Brain pericyte (primary cell): ENCODE measurements around the gene C3orf52.

ENCODE experiments used
- DNase-seq: peaks from one replicate; pipeline ENCODE4 v3.0.0-alpha.2; 2012; ENCODE audit warnings: low read depth, low spot score

Gene C3orf52

DNA sequence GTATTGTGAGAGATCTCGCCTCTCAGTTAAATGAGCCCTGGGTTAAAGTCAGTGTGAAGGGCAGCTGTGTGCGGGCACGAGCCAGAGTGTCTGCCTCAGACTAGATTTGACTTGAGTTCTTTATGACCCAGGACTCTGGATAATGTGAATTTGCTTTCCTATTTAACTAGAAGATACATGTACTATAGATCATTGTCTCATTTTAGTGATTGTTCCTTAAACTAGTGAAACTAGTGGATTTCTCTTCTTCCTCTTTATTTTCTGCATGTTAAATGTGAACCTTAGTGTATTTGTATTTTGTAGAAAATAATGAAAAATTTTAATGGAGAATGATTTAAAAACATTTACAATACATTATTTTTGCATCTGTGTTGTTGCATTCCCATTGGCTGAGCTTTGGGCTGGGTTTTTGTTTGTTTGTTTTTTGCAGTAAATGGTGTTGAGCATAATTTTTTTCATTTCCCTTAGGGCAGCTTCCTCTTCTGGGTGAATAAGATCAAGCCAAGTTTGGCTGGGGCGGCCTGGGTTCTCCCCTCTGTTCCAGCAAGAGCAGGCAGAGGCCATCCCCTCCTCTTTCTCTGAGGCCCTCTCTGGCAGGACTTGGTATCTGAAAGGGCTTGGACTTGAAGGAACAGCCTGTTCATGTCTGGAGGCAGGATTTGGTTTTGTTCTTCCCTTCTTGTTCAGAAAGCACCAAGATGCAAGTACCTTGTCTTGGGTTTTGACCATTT lies 31.8 kb downstream of the C3orf52 start:
- DNase-seq, result no peak

DNA sequence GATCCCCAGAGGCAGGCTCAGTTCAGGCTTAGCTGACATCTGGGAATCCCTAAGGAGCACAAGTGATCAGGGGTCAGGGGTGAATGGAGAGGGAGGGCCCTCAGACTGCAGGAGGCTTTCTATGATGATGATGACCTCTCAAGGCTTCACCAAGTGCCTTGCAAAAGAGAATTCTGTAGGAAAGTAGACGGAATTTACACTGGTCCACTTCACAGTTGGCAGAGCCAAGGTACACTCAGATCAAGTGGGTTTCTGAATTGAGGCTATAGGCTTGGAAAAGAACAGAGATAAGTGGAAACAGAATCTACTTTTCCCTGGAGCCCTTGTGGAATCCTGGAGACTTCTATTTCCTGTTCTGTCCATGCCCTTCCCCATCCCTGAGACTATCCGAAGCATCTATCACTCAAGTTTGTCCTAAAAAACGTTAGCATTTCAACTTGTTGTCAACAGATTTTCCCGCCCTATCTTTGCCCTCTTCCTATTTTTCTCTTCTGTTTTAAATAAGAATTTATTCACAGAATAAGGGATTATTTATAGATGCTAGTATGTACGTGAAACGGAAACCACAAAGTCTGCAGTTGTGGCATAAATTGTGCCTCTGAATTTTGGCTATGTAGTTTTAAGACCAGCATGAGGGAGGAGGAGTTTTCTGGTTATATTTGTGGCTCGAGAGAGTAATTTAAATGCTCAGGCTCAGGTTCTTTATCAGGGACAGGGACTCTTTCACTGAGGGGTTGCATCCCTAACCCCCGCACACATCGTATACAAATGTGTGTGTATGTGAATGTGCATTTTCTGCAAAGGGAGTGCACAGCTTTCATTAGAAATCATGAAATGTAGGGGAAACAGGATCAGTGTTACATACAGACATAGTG lies 34.0 kb downstream of the C3orf52 start:
- DNase-seq, result no peak

DNA sequence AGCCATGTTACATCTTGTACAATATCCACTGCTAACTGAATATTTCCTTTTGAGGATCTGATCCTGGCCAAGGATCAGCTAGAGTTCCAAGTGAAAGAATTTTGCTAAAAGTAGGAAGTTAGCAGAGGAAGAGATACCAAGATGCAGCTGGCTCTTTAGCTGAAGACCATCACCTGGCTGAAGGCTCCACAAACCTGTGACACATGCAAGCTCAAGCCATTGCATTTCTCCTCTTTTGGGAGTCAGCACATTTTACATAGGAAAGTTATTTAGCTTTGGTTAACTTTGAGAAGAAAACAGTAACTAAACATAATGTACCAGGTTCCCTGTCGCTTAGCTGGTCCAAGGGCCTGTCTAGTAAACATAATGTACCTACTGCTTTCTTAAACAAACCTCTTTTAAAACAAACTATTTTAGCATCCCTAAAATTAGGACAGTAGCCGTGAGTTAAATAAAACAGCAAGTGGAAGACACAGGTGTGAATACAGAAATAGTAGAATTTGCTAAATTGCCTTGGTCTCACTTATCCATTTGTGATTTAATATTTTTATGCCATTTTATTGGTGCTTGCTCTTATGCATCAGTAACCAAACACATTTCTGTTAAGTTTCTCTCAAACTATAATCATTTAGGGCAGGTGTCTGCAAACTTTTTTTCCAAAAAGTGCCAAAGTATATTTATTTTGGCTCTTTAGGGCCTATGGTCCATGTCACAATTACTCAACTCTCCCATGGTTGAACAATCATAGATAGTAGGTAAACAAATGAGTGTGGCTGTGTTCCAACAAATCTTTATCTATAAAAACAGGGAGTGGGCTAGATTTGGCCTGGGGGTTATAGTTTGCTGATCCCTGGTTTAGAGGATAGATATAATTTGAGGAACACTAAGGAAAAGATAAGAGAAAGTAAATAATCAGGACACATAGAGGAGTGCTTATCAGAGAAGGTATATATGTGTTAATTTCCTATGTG lies 35.7 kb downstream of the C3orf52 start:
- no peak for DNase-seq

DNA sequence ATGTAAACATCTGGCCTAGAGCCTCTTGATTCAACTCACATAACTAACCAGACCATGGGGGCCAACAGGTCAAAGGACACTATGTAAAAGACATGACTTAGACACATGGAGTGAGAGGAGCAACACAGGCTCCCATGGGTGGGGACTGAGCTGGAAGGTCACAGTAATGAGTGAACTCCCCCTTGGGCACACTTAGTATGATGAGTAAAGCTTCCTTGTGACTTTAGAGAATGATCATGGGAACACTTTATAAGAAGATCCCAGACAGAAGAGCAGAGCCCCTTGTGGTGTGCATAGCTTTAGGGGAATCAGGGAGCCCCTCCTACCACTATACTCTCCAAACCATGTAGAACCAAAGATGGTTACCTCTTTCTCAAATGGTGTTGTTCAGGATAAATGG lies 36.7 kb downstream of the C3orf52 start:
- no peak for DNase-seq

DNA sequence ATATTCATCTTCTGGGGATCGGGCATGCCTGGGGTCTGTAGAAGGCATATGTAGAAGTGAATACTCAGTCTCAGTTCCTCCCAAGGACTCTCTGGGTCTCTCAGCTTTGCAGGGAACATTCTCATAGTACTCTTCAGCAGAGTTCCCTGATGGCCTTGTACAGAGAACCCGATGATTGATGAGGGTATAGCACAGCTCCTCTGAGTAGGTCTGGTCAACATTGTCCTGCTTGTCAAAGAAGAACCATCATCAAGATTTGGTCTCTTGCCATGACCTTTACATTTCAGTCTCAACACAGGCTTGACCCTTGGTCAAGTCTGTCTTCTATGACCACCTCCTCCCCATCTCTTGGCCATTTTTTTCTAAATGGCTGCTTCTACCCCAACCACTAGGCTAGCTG lies 37.4 kb downstream of the C3orf52 start:
- DNase-seq, result no peak

DNA sequence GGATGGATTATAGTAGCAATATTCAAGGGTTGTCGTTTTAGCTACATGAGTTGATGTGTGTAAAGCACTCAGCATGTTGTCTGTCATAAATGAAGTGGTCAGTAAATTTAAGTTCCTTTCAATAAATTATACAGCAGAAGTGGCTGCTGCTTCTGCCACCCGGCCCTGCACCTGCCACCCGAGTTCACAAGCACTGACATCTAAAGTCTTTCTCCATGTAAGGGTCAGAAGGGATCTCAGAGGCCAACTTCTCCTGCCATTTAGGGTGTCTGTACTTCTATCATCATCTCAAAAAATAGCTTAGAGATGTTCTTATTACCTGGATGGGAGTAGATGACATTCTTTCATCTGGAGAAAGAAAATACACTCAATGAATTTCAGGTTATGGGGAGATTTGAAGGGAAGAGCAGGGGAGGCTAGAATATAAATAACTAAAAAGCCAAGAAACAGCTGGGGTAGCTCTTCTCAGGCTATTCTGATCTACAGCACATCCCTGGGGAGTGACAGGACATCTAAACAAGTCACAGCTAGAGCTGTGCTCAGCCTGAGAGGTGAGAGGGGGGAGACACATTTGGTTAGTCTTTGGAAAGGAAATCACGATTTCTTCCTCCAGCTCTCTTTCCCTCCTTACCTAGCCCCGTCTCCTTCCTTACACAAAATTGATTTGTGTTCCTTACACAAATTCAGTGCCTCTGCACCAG lies 38.9 kb downstream of the C3orf52 start:
- no peak for DNase-seq

DNA sequence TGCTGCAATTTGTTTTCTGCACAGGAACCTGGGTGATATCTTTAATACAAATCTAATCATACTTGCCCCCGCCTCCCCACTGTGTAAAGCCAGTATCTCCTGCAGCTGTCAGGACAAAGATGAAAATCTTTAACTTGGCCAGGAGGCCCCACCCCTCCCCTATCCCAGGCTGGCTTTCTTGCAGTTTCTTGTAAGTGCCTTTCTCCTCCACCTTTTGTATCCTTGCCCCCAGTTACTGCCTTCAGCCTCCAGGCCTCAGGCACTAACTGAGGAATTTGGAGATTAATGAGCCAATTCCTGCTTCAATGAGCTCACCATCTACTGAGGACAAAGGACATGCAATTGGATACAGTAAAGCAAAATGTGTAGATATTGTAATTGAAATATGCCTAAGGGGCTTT lies 40.3 kb downstream of the C3orf52 start:
- no peak for DNase-seq

DNA sequence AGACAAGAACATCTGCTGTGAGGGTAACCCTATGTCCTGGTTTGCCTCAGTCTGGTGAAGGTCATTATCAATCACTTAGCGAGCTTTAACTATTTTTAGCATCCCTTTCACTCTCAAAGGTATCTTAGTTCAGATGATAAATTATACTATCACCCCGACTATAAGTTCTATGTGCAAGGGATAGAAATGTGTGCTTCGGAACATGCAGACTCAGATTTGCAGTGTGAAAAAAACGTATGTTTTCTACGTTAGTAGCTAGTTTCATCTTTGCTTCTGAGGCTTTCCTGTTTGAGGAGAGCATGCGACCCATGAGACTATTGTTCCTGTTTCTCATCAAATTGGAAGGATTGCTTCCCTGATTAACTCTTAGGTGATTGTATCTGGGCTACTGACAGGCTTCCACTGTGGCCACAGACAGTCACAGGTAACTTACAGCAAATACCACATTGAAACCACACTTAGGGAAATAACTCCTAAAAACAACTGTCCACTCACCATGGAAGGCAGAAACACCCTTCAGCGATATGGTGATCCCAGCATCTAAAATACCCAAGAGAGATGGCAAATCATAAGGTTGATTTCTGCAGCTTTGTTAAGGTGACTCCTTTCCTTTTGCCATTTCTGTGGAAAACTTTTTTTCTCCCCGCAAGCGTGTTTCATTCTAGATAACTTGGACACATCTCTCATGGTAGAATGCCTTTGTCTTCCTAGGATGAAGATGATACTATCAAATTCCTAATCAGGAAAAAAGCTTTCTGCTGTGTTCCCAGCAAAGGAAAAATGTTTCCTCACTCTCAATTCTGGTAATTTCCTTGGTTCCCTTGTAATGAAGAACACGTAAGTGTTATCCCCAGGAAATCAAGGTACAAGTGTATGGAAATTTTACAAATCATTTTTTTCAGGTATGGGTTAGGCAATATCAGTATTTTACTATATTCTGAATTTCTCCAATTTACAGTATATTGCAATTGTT lies 41.6 kb downstream of the C3orf52 start:
- no peak for DNase-seq

DNA sequence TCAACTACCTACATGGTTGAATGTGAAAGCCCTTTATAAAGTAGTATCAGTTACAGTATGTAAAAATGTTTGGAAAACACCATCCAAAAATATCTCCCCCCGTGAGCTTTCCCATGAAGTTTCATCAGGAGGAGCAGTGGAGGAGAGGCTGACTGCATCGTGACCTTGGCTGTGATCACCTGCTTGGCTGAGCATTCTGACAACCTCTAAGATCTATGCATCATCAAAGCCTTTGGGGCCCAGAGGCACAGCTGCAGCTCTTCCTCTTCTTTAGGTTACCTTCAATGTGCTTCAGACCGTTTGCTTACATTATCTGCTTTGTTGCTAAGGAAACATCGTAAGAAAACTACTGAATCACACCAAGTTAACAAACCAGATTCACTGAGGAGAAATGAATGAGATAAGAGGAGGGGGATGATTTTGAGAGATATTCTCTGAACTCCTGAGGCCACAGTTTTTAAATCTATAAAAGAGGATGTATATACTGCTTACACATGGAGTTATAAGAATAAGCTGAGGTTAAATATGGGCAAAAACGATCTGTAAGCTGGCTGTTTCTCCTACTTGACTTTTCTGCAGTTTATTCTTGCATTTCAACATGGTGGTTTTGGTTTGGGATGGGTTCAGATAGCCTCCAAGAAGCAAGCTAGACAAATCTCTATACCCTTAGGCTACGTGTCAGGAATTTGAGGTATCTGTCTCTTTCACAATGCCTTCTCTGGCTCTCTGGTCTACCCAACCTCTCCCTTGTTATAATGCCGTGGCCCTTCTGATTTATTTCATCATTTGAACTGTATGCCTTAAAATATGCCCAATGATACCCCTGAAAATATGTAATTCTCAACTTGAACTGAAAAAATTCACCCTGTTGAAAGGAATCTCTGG lies 42.9 kb downstream of the C3orf52 start:
- no peak for DNase-seq

DNA sequence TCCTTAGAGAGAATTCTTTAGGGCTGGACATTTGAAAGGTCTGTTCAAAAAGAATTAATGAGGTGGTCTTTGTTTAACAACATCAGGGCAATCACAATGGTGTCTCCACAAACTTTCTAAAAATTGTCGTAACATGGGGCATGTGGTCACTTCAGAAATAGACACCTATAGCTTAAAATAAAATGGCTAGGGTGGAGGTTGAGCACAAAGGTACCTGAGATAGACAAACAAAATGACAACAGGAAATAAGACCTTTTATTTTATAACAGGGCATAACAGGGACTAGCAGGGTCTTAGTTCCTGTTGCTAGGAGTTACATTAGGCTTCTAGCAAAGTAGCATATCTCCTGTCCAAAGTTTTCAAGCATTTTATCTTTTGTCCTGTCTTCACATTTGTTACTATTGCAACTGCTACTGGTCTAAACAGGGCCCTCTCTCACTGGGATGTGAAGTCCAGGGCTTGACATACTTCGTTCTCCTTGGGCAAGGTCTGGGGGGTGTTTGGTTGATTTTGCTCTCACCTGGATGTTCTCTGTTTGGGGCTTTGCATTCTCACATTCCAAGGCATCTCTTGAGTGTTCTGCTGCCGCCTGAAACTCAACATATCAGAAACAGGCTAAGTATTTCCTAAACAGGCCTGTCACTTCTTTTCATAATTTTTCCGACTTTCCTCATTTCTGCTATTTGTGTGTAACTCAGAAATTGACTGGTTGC lies 43.9 kb downstream of the C3orf52 start:
- no peak for DNase-seq

DNA sequence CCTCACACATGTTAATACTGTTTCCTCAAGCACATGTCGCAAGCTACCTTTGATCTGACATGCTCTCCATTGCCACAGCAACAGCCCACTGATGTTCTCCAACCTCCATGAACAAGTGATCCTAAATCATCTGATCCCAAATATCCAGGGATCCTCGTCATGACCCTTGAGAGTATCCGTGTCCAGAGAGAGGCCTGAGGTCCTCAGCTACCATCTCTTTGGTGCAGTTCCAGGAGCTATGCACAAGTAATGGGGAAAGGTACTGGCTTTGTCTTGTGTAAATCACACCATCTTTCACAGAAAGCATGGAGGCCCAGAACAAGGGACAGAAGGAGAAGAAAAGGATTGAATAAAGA lies 44.4 kb downstream of the C3orf52 start:
- no peak for DNase-seq

DNA sequence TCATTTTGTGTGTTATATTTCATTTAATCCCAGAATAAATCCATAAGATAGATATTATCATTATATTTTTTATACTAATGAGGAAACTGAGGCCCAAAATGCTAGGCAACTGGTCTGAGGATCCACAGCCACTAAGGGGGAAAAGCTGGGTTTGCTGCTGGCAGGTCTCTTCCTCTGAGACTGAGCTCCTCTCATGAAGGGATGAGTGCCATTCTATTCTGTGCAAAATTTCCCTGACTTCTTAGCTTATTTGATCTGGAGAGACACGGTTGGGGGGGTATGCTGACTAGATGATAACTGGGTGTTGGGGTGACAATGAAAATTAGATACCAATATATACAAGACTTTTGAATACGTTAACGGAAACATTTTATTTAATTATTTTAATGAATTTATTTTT lies 44.9 kb downstream of the C3orf52 start:
- DNase-seq, result no peak

DNA sequence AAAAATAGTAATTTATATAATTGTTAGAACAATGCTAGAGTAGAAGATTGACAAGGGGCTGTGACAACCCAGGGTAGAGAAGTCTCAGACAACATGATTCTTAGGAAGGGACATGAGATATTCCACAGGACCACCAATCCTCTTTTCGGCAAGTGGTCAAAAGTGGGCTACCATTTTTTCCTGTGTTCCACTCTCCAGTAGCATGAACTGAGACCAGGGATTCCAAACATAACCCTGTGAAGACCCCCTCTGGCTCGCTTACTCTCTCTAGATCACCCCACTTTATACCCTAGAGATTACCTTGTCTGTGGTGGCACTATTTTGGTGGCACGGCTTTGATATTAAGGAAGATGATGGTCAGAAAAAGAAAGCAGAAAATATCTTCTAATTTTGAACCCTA lies 45.9 kb downstream of the C3orf52 start:
- no peak for DNase-seq

DNA sequence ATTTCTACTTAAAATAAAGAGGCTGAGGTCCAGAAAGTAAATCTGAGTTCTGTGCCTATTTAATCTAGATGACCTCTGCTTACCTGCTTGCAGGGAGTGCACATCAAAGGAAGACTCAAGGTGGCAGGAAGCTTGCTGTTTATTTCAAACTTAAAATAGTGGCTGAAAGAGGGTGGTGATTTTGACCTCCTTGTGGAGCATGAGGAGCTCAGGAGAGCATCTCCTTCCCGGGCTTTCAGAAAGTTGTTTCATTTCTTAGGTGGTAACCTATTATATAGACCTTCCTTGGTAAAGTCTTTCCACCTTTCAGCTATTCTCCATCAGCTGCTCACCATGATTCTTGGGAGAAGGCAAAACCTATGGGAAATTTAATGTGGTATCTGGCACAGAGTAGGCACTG lies 46.4 kb downstream of the C3orf52 start:
- no peak for DNase-seq

DNA sequence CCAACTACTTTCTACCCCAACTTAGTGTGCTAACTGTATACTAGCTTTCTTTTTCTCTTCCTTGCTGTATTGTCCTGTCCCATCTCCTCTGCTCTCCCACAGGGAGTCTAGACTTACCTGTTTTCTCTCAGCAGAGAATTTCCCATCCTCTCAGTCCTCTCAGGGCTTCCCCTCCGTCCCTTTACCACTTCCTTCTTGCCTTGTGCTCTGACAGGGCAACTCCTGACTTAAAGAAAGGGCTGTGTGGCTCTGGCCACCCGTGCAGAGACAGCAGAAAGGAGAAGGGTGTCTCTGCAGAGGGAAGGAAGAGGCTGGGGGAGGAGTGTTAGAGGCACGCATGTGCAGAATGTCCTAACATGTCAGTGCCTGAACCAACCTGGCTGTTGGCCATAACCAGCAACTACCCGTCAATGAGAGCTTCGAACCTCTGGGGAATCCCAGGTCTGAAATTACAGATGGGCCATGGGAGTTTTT lies 46.8 kb downstream of the C3orf52 start, which contains the start of gene GCSAM:
Gene GCSAM (minus strand): TSS at position 274 of the 474 bp plus-strand sequence. CDS start 128 bp downstream, at position 146.
- DNase-seq, result no peak

DNA sequence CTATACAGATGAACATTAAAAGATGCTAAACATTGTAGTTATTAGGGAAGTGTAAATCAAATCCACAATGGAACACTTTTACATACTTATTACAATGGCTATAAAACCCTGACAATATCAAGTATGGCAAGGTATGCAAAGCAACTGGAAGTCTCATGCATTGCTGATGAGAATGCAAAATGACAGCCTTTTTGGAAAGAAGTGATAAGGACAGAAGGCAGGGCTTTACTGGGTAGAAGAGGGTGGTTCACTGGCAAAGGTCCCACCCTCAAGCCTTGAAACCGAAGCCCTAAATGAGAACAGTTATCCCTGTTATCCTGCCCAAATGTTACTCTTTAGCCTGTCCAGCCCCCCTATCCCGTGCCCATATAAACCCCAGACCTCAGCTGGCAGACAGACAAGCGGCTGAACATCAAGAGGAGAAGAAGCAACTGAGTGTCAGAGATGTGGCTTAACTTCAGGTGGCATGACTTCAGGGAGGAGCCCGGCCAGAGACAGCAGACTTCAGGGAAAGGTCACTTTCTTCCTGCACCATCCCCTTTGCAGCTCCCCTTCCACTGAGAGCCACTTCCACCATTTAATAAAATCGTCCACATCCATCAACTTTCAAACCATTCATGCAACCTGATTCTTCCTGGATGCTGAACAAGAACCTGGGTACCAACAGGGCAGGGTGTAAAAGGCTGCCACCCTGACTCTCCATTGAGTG lies 47.6 kb downstream of the C3orf52 start:
- DNase-seq, result no peak

DNA sequence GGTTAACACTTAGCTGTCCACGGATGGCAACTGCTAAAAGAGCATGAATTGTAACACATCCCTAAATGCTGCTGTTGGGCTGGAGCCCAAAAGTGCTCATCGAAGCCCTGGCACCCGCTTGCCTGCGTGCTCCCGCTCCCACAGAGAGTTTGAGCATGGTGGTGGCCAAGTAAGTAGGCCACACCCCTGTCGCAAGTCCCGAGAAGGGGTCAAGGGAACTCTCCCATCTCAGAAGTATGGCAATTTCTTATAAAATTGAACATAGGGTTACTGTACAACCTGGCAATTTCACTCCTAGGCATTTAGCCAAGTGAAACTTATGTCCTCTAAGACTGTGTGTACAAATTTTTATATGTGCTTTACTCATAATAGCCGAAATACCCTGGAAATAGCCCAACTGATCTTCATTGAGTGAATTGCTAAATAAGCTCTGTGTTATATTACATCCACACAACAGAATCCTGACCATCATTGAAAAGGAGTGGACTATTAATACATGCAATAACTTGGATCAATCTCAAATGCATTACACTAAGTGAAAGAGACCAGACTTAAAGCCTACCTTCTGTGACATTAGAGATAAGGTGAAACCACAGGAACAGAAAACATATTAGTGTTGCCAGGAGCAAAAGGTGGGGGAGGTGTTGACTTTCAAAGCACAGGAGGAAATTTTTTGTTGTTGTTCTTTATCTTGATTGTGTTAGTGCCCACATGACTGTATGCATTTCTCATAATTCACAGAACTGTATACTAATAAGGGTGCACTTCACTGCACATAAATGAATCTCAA lies 48.3 kb downstream of the C3orf52 start:
- no peak for DNase-seq
